OCI-LY1 (cell line): ENCODE data around the gene C7orf25.

Source experiments
- H2AFZ ChIP-seq: fragments of 200-600 bp; sonication (generic), shearing (Covaris generic); 2 replicates; pipeline ENCODE4 v1.6.0; 2014; ENCODE audit warnings: antibody characterized with exemption, mild to moderate bottlenecking, low read length
- H3F3A ChIP-seq: fragments of 200-600 bp; sonication (generic), shearing (Covaris generic); 2 replicates; pipeline ENCODE4 v1.6.0; 2014; ENCODE audit warnings: mild to moderate bottlenecking, antibody characterized with exemption, low read length, moderate library complexity; ENCODE audit not compliant: insufficient read depth
- H3K27ac ChIP-seq: fragments of 200-600 bp; sonication (generic); 2 replicates; pipeline ENCODE4 v1.5.1; 2014; ENCODE audit warnings: low read length, mixed run types, mild to moderate bottlenecking, low read depth; ENCODE audit not compliant: poor library complexity, severe bottlenecking
- H3K27me3 ChIP-seq: fragments of 200-600 bp; sonication (generic); 2 replicates; pipeline ENCODE4 v1.6.0; 2014; ENCODE audit warnings: antibody characterized with exemption, mild to moderate bottlenecking, low read length, moderate library complexity; ENCODE audit not compliant: insufficient read depth
- H3K36me3 ChIP-seq: fragments of 200-600 bp; sonication (generic); 2 replicates; pipeline ENCODE4 v1.6.1; 2014; ENCODE audit warnings: mild to moderate bottlenecking, antibody characterized with exemption, low read length, moderate library complexity, mixed read lengths; ENCODE audit not compliant: insufficient read depth
- H3K4me1 ChIP-seq: fragments of 200-600 bp; sonication (generic); 2 replicates; pipeline ENCODE4 v1.5.1; 2014; ENCODE audit warnings: mild to moderate bottlenecking, low read length, moderate library complexity; ENCODE audit not compliant: insufficient read depth, severe bottlenecking
- H3K4me2 ChIP-seq: fragments of 200-600 bp; sonication (generic), shearing (Covaris generic); 2 replicates; pipeline ENCODE4 v1.6.1; 2014; ENCODE audit warnings: low read length
- H3K4me3 ChIP-seq: fragments of 200-600 bp; sonication (generic); 2 replicates; pipeline ENCODE4 v1.5.1; 2014; ENCODE audit warnings: low read length, low read depth, mild to moderate bottlenecking, mixed read lengths; ENCODE audit not compliant: poor library complexity, severe bottlenecking
- H3K79me2 ChIP-seq: fragments of 200-600 bp; shearing (Covaris generic); 2 replicates; pipeline ENCODE4 v1.6.1; 2016; ENCODE audit warnings: mixed run types, low read length, mixed read lengths; ENCODE audit not compliant: insufficient read depth
- H3K9ac ChIP-seq: fragments of 200-600 bp; sonication (generic), shearing (Covaris generic); 2 replicates; pipeline ENCODE4 v1.6.1; 2014; ENCODE audit warnings: mild to moderate bottlenecking, low read length, mixed read lengths
- H3K9me2 ChIP-seq: fragments of 200-600 bp; sonication (generic), shearing (Covaris generic); 2 replicates; pipeline ENCODE4 v1.6.1; 2014; ENCODE audit warnings: low read depth, mild to moderate bottlenecking, low read length, mixed read lengths
- H3K9me3 ChIP-seq: fragments of 200-600 bp; shearing (Covaris generic); 2 replicates; pipeline ENCODE4 v1.6.1; 2014; ENCODE audit warnings: low read length, mixed read lengths
- H4K20me1 ChIP-seq: fragments of 200-600 bp; sonication (generic), shearing (Covaris generic); 2 replicates; pipeline ENCODE4 v1.6.0; 2016; ENCODE audit warnings: mild to moderate bottlenecking, low read length; ENCODE audit not compliant: insufficient read depth
- CTCF ChIP-seq: fragments of 200-600 bp; sonication (generic), shearing (Covaris generic); IDR thresholded peaks from 2 replicates; pipeline ENCODE4 v1.5.1; 2017; ENCODE audit warnings: mild to moderate bottlenecking, antibody characterized with exemption, low read length, moderate library complexity, mixed read lengths
- EZH2 ChIP-seq: fragments of 200-600 bp; sonication (generic), shearing (Covaris generic); IDR thresholded peaks from 2 replicates; pipeline ENCODE4 v1.8.0; 2017; ENCODE audit warnings: borderline replicate concordance, mixed run types, mild to moderate bottlenecking, antibody characterized with exemption, low read length, moderate library complexity, mixed read lengths

C7orf25 gene

GRCh38 chr7:42869131-42870020, 42.5 kb downstream of the C7orf25 start:
- H3K9me2 ChIP-seq, result no peaks in the 10 kb centered on the region
- H3K27ac ChIP-seq, result no peak overlapping the region
- H3K4me1 ChIP-seq, result no peaks in the 10 kb centered on the region
- H2AFZ ChIP-seq, result no peak overlapping the region
- H3K36me3 ChIP-seq, result no peaks in the 10 kb centered on the region
- H3K4me3 ChIP-seq, result no peak overlapping the region
- no peaks in the 10 kb centered on the region for H3K79me2 ChIP-seq
- no peaks in the 10 kb centered on the region for H3K9me3 ChIP-seq
- H3F3A ChIP-seq, result no peaks in the 10 kb centered on the region
- H3K4me2 ChIP-seq, result no peak overlapping the region
- no peaks in the 10 kb centered on the region for H4K20me1 ChIP-seq
- H3K27me3 ChIP-seq, result no peaks in the 10 kb centered on the region
- H3K9ac ChIP-seq, result no peak overlapping the region
- TF ChIP-seq CTCF (no peak), EZH2 (no peak)

GRCh38 chr7:42868480-42868879, 43.4 kb downstream of the C7orf25 start:
- H3K4me1 ChIP-seq, result no peaks in the 10 kb centered on the region
- no peak overlapping the region for H3K4me2 ChIP-seq
- H3K36me3 ChIP-seq, result no peaks in the 10 kb centered on the region
- H3K27me3 ChIP-seq, result no peaks in the 10 kb centered on the region
- H3K79me2 ChIP-seq, result no peaks in the 10 kb centered on the region
- H4K20me1 ChIP-seq, result no peaks in the 10 kb centered on the region
- no peaks in the 10 kb centered on the region for H3F3A ChIP-seq
- H3K9ac ChIP-seq, result no peak overlapping the region
- no peak overlapping the region for H3K27ac ChIP-seq
- H3K4me3 ChIP-seq, result no peak overlapping the region
- H3K9me3 ChIP-seq, result no peaks in the 10 kb centered on the region
- TF ChIP-seq CTCF (no peak), EZH2 (no peak)
- no peak overlapping the region for H2AFZ ChIP-seq
- no peaks in the 10 kb centered on the region for H3K9me2 ChIP-seq
